HCEC 1CT (cell line): Measurements from ENCODE around the gene PPIA.
A peak's percentile ranks its signal among the peaks of the same experiment; 100 is the strongest.

Experiments
- DNase-seq: peaks from one replicate; pipeline ENCODE4 v3.0.0-alpha.2; 2017

Gene PPIA

GRCh38 chr7:44796504-44797328 is at the start of gene PPIA:
PPIA (plus strand) TSS chr7:44796681; CDS start chr7:44796725, 44 bp downstream.
- peak; percentile 98 for DNase-seq

GRCh38 chr7:44748045-44748947 is 48.2 kb upstream of the PPIA start, which contains the start of gene ZMIZ2:
ZMIZ2 (plus strand) TSS chr7:44748847; CDS start chr7:44756250, 7,403 bp downstream.
- DNase-seq, result peak; percentile 88

- no peak for DNase-seq
Observed at GRCh38 chr7:44748948-44749731, 47.3 kb upstream of the PPIA start.

DNA sequence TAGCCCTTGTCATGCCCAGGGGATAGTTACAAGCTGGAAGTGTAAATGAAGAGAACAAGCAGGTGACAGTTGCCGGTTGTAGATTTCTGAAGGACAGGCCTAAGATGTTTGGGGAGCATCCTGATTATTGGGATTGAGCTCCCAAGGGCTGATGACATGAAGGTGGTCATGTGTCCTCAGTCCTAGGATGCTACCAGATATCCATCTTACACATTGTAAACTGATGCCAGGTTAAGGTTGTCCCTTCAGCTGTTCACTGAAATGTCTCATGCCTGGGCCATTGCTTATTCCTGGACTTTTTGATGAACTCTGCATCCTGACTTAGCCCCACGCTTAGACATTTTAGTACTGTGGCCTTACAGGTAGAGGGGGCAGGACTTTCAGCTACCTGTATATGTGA is 46.5 kb upstream of the PPIA start:
- DNase-seq, result no peak

- DNase-seq, result no peak
Observed at GRCh38 chr7:44750424-44750823, 46.1 kb upstream of the PPIA start.

DNA sequence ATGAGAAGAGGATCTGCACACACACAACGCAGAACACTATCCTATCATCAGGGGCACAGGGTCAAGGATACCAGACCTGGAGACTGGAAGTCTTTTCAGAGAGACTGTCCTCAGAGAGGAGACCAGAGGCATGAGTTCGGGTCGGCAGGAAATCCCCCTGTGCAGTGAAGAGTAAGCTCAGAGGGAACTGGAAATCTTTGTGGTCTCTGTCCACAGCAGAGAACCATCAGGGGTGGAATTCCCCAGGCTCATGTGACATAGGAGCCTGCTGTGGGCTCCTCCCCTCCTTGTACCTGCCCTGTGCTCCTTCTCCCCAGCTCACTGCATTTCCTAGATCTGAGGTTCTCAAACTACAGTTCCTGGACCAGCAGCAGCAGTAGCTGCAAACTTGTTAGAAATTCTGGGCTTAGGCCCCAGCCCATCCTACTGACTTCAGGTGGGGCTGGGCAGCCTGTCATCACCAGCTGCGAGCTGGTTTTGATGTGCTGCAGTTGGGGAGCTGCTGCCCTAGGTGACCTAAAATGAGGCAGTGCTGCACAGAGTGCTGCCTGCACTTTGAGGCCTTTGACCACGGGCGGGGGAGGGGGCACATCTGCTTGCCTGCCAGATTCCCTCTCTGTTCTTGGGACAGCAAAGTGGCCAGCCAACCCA is 45.4 kb upstream of the PPIA start:
- no peak for DNase-seq

- DNase-seq, result no peak
Observed at GRCh38 chr7:44752822-44753221, 43.7 kb upstream of the PPIA start.

DNA sequence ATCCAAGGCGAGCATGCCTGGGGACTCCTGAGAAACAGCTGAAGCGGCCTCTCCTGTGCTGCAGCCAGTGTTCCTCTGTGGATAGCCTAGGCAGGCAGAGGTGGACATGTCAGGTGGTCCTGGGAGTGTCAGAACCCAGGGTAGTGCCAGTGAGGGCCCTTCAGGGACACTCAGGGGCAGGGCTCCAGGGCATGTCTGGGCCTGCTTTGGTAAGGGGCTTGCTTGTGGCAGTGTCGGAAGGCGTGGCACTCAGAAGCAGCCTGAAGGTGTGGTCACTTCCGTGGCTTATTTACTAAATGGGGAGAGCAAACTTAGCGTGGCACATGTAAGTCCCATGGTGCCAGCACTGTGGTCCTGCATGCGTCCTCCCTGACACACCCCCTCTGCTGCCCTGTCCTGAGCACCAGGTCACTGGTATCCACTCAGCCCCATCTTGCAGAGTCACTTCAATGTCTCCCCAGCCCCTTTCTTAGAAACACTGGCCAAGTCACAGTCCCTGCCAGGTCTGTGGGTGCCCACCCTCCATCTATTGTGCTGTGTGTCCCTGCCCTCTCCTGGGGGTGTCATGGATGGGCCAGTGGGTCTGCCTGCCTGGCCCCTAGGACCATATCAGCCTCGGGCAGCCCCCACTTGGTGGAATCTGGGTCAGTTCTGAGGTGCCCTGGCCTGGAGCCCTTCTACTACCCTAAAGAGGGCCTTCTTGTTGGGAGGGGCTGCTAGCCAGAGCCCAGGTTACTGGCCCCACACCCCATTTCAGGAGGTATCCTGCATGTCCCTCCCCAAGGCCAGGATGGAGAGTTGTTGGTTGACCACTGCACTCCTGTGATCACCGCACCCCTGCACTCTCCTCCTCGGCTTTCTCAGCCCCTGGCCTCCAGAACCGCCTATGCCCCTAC is 41.4 kb upstream of the PPIA start:
- DNase-seq, result no peak

GRCh38 chr7:44755698-44756627 is 40.5 kb upstream of the PPIA start:
- DNase-seq, result no peak

GRCh38 chr7:44756904-44757303 is 39.6 kb upstream of the PPIA start:
- DNase-seq, result no peak

DNA sequence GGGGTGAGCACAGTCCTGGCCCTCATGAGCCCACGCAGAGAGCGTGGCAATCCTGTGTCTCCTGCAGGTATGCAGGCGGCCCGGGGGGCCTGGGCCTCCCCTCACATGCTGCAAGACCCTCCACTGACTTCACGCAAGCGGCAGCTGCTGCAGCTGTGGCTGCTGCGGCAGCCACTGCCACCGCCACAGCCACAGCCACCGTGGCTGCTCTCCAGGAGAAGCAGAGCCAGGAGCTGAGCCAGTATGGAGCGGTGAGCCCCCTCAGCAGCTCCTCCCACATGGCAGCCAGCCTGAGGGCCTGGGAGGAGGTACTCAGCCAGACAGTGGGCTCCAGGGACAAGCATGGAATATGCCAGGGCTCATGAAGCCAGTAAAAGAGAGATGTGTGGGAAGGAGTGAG is 39.2 kb upstream of the PPIA start:
- no peak for DNase-seq

DNA sequence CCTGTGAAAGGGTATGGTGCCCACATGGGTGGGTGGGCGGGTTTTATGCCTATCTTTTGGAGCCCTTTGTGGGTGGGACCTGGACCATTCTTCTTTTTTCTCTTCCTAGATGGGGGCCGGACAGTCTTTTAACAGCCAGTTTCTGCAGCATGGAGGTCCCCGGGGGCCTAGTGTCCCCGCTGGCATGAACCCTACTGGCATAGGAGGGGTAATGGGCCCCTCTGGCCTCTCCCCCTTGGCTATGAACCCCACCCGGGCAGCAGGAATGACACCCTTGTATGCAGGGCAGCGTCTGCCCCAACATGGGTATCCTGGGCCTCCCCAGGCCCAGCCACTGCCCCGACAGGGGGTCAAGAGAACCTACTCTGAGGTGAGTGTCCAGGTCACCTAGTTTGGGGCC is 38.7 kb upstream of the PPIA start:
- DNase-seq, result no peak

DNA sequence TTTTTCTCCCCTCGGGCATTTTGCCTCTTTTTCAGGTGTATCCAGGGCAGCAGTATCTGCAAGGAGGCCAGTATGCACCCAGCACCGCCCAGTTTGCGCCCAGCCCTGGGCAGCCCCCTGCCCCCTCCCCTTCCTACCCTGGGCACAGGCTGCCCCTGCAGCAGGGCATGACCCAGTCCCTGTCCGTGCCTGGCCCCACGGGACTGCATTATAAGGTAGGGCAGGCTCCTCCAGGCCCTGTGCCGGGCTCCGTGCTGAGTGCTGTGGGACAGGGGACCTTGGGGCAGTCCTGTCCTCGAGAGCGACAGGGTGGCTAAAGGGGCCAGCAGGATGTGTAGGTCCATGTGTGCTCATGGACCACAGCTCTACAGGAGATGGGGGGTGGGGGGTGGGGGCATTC is 37.2 kb upstream of the PPIA start:
- no peak for DNase-seq

GRCh38 chr7:44760034-44760580 is 36.4 kb upstream of the PPIA start:
- DNase-seq, result no peak

DNA sequence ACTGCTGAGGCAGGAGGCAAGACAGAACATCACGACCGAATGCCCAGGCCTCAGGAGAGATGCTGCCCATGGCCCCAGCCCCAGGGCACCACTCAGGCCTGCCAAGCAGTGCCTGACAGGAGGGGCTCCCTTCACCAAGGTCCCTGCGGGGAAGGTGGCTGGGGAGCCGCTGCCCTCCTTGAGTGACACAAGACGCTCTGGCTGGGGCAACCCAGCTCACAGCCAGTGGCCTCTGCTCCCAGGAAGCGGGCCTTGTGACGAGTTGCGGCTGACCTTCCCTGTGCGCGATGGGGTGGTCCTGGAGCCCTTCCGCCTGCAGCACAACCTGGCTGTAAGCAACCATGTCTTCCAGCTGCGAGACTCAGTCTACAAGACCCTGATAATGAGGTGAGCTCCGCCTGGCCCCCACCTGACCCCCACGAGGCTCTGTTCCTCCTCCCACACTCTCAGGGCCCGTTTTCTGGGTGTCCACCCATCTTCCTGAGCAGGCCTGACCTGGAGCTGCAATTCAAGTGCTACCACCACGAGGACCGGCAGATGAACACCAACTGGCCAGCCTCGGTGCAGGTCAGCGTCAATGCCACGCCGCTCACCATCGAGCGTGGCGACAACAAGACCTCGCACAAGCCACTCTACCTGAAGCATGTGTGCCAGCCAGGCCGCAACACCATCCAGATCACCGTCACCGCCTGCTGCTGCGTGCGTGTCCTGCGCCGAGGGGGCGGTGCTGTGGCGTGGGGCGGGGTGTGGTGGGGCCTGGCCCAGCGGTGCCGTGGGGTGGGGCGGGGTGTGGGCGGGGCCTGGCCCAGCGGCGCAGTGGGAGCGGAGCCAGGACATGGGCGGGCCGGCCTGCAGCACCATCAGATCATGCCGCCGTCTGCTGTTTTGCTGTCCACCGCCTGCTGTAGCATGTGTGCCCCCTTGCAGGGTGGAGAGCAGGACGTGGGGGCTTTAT is 35.0 kb upstream of the PPIA start:
- DNase-seq, result no peak

DNA sequence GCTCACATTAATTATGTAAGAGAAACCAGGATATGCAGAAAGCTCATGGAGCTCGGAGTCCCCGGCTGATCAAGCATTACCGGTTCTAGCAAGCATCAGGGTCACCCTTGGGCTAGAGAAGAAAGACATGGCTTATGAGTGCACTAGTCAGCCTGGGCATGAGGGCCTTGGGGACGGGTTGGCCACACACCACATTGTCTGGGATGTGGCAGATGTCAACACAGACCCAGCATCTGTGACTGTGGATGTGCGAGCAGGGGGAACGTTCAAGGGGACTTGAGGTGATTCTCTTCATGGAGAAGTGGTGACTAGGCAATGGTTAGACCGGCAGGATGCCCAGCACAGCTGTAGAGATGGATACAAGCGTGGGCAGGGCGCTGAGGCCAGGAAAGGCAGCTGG is 34.2 kb upstream of the PPIA start:
- DNase-seq, result no peak

- DNase-seq, result no peak
Observed at GRCh38 chr7:44762726-44763522, 33.6 kb upstream of the PPIA start.

- DNase-seq, result no peak
Observed at GRCh38 chr7:44764081-44764480, 32.4 kb upstream of the PPIA start.
